SK-N-MC (cell line): ENCODE results near the gene ECPAS.

Experiments
- EZH2 ChIP-seq: fragments of 200-600 bp; sonication (generic); IDR thresholded peaks from one replicate; pipeline ENCODE4 v1.6.1; 2017; ENCODE audit warnings: antibody characterized with exemption
- POLR2AphosphoS5 ChIP-seq: IDR thresholded peaks from 2 replicates; pipeline ENCODE4 v1.6.1; 2012; ENCODE audit warnings: mild to moderate bottlenecking, low read depth, low read length, borderline replicate concordance

DNA sequence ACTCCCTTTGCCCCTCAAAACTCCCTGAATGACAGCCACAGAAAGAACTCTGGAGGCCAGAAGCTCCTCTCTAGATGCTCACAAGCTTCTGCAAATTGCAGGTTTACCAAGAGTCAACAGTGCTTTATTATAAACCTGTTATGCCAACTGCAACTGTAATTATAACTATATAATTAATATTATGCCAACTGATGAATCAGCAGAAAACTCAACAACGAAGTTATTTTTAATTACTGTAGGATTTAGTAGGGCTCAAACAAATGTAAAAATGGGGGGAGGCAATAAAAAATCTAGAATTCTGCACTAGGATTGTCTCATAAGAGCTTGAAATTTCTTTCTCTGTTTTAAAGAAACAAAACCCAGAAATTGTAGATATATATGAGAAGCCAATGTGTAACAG, 117.2 kb downstream of the ECPAS start:
- TF ChIP-seq POLR2AphosphoS5 (no peak), EZH2 (no peak)
